GM12878 (cell line): ENCODE results near the gene ZFC3H1. TPM values are rescaled to one million over a fixed set of nuclear protein-coding genes. Genes with fewer than 3 reads are reported as not detected.

Source experiments
- ATAC-seq: fragments of 200-7000 bp; cut with Tn5 transposase; 3 replicates; pipeline ENCODE4 v1.9.1; 2020; ENCODE audit warnings: mild to moderate bottlenecking, moderate library complexity
- BruUV-seq: library from RNA; stranded (reverse); fragments of 400-500 nt; replicated peaks from 2 replicates; lab custom pipeline; 2021; lab: Mats Ljungman, UMichigan
- CTCF ChIA-PET: fragments of 300-600 bp; sonication (Branson Sonifier 250); formaldehyde crosslinking; extraction: SDS; loops from one replicate; lab custom pipeline; 2021; ENCODE audit warnings: inconsistent platforms; lab: Yijun Ruan, JAX
- POLR2A ChIA-PET: fragments of 350-600 bp; formaldehyde crosslinking; extraction: SDS; loops from one replicate; lab custom pipeline; 2021; ENCODE audit warnings: inconsistent platforms; lab: Charles Lee
- RAD21 ChIA-PET: fragments of 300-600 bp; sonication (Branson Sonifier 250); formaldehyde crosslinking; loops from one replicate; lab custom pipeline; 2023; ENCODE audit warnings: antibody characterized with exemption; ENCODE audit not compliant: unreplicated experiment; lab: Charles Lee
- SMC1A ChIA-PET: fragments of 300-600 bp; sonication (Branson Sonifier 250); formaldehyde crosslinking; loops from one replicate; lab custom pipeline; 2023; ENCODE audit not compliant: unreplicated experiment, uncharacterized antibody; lab: Charles Lee
- DNase-seq: peaks from one replicate; pipeline ENCODE4 v3.0.0-alpha.2; 2011; ENCODE audit warnings: low read depth, low spot score
- FAIRE-seq: peaks from 3 replicates; lab custom pipeline; 2011; peaks lifted over from hg19 to GRCh38; lab: Jason Lieb, UNC
- H2AFZ ChIP-seq: 2 replicates; pipeline ENCODE4 v1.6.0; 2011; ENCODE audit warnings: low read depth, low read length, control low read depth; ENCODE audit not compliant: control insufficient read depth
- H3K27ac ChIP-seq: 2 replicates; pipeline ENCODE4 v1.5.1; 2011; ENCODE audit warnings: control low read depth; ENCODE audit not compliant: control insufficient read depth, insufficient read depth
- H3K27me3 ChIP-seq, 2 experiments: replicated peaks in 1 of 2; 2 replicates each; pipeline versions ENCODE4 v1.6.0 to v1.6.1; 2011; ENCODE audit warnings: low read length in 1 of 2; ENCODE audit not compliant: control insufficient read depth in 2 of 2, insufficient read depth in 2 of 2
- H3K36me3 ChIP-seq, 2 experiments: 2 replicates each; pipeline ENCODE4 v1.5.1; 2011; ENCODE audit warnings: low read length in 1 of 2; ENCODE audit not compliant: control insufficient read depth in 2 of 2, insufficient read depth in 2 of 2
- H3K4me1 ChIP-seq: 2 replicates; pipeline ENCODE4 v1.6.1; 2011; ENCODE audit warnings: mild to moderate bottlenecking, low read length, moderate library complexity, mixed read lengths; ENCODE audit not compliant: control insufficient read depth, insufficient read depth
- H3K4me2 ChIP-seq: 2 replicates; pipeline ENCODE4 v1.6.0; 2011; ENCODE audit warnings: control low read depth; ENCODE audit not compliant: control insufficient read depth, insufficient read depth
- H3K4me3 ChIP-seq: fragments of 200-600 bp; sonication (generic); 2 replicates; pipeline ENCODE4 v1.5.1; 2016
- H3K79me2 ChIP-seq: 2 replicates; pipeline ENCODE4 v1.6.0; 2011; ENCODE audit warnings: low read length; ENCODE audit not compliant: control insufficient read depth, insufficient read depth
- H3K9ac ChIP-seq: 2 replicates; pipeline ENCODE4 v1.8.0; 2011; ENCODE audit warnings: low read length, control low read depth, mixed read lengths; ENCODE audit not compliant: control insufficient read depth, insufficient read depth
- H3K9me3 ChIP-seq: replicated peaks from 3 replicates; pipeline ENCODE4 v1.5.1; 2011; ENCODE audit warnings: mild to moderate bottlenecking, low read length; ENCODE audit not compliant: control insufficient read depth, insufficient read depth
- H4K20me1 ChIP-seq: 2 replicates; pipeline ENCODE4 v1.6.0; 2011; ENCODE audit not compliant: control insufficient read depth, insufficient read depth
- ASH2L ChIP-seq: fragments of 300-600, 200-600 bp; sonication (generic); IDR thresholded peaks from 2 replicates; pipeline ENCODE4 v1.6.1; 2017; ENCODE audit warnings: low read depth, mild to moderate bottlenecking, borderline replicate concordance
- ATF3 ChIP-seq: IDR thresholded peaks from 2 replicates; pipeline ENCODE4 v1.6.1; 2011; ENCODE audit warnings: low read depth, mild to moderate bottlenecking, low read length, moderate library complexity, borderline replicate concordance; ENCODE audit errors: extremely low read depth
- ATF7 ChIP-seq: fragments of 450-650 bp; IDR thresholded peaks from 2 replicates; pipeline ENCODE4 v1.6.1; 2016; ENCODE audit warnings: low read depth, mild to moderate bottlenecking
- CHD1 ChIP-seq: IDR thresholded peaks from 2 replicates; pipeline ENCODE4 v1.6.1; 2012; ENCODE audit warnings: low read depth, low read length, improper control_type of control experiment
- EED ChIP-seq: sonication (generic); IDR thresholded peaks from 2 replicates; pipeline ENCODE4 v1.6.1; 2016; ENCODE audit warnings: antibody characterized with exemption, low read depth
- ELK1 ChIP-seq: IDR thresholded peaks from 2 replicates; pipeline ENCODE4 v1.6.1; 2012; ENCODE audit warnings: low read depth, low read length, improper control_type of control experiment
- EZH2 ChIP-seq: IDR thresholded peaks from 2 replicates; pipeline ENCODE4 v1.6.1; 2012; ENCODE audit warnings: low read depth, mild to moderate bottlenecking, control low read depth, inconsistent platforms, low read length, borderline replicate concordance; ENCODE audit not compliant: control insufficient read depth
- HDAC2 ChIP-seq: fragments of 200-600 bp; sonication (generic); IDR thresholded peaks from 2 replicates; pipeline ENCODE4 v1.6.1; 2017
- LARP7 ChIP-seq: fragments of 450-650 bp; IDR thresholded peaks from 2 replicates; pipeline ENCODE4 v1.6.1; 2017; ENCODE audit warnings: mild to moderate bottlenecking
- MYB ChIP-seq: fragments of 150-350 bp; IDR thresholded peaks from 2 replicates; pipeline ENCODE4 v1.6.1; 2014; ENCODE audit warnings: mild to moderate bottlenecking, low read depth, low read length, borderline replicate concordance
- NFIC ChIP-seq: IDR thresholded peaks from 2 replicates; pipeline ENCODE4 v1.6.1; 2012; ENCODE audit warnings: low read depth, mild to moderate bottlenecking, inconsistent platforms, low read length, moderate library complexity
- NFXL1 ChIP-seq: fragments of 450-650 bp; IDR thresholded peaks from 2 replicates; pipeline ENCODE4 v1.6.1; 2017; ENCODE audit warnings: antibody characterized with exemption, mild to moderate bottlenecking, borderline replicate concordance
- PML ChIP-seq: IDR thresholded peaks from 2 replicates; pipeline ENCODE4 v1.6.1; 2012; ENCODE audit warnings: low read length, inconsistent platforms
- RB1 ChIP-seq: fragments of 450-650 bp; formaldehyde crosslinking; IDR thresholded peaks from 2 replicates; pipeline ENCODE4 v1.6.1; 2017; ENCODE audit warnings: mild to moderate bottlenecking, borderline replicate concordance
- RUNX3 ChIP-seq: IDR thresholded peaks from 2 replicates; pipeline ENCODE4 v1.6.1; 2012; ENCODE audit warnings: low read length, inconsistent platforms
- SIN3A ChIP-seq: IDR thresholded peaks from 2 replicates; pipeline ENCODE4 v1.6.1; 2012; ENCODE audit warnings: low read depth, low read length, improper control_type of control experiment
- SIX5 ChIP-seq: IDR thresholded peaks from 2 replicates; pipeline ENCODE4 v1.6.1; 2011; ENCODE audit warnings: mild to moderate bottlenecking, low read depth, low read length, moderate library complexity; ENCODE audit not compliant: severe bottlenecking
- SMARCA5 ChIP-seq: fragments of 450-650 bp; IDR thresholded peaks from 2 replicates; pipeline ENCODE4 v1.6.1; 2017; ENCODE audit warnings: mild to moderate bottlenecking
- SMC3 ChIP-seq: IDR thresholded peaks from 2 replicates; pipeline ENCODE4 v1.6.1; 2011; ENCODE audit warnings: low read length, improper control_type of control experiment, borderline replicate concordance
- SUPT20H ChIP-seq: IDR thresholded peaks from 2 replicates; pipeline ENCODE4 v1.6.1; 2011; ENCODE audit warnings: low read depth, mild to moderate bottlenecking, low read length, moderate library complexity, borderline replicate concordance; ENCODE audit not compliant: control insufficient read depth
- TCF3 ChIP-seq: IDR thresholded peaks from 2 replicates; pipeline ENCODE4 v1.6.1; 2012; ENCODE audit warnings: low read depth, mild to moderate bottlenecking, low read length, borderline replicate concordance; ENCODE audit not compliant: insufficient read depth
- USF1 ChIP-seq: IDR thresholded peaks from 2 replicates; pipeline ENCODE4 v1.6.1; 2011; ENCODE audit warnings: borderline replicate concordance, low read depth, mild to moderate bottlenecking, moderate library complexity, mixed read lengths, low read length; ENCODE audit not compliant: insufficient read depth; ENCODE audit errors: extremely low read length
- WGBS: methylation state at CpG from one replicate; pipeline ENCODE4 v1.1.6; 2016; ENCODE audit warnings: low lambda C conversion rate; ENCODE audit not compliant: insufficient replicate concordance, insufficient coverage; ENCODE audit errors: missing lambda C conversion rate; 5-methylcytosine and 5-hydroxymethylcytosine counted together
- in situ Hi-C: fragments of 300-500 bp; cut with MboI; formaldehyde crosslinking; loops from 9 replicates; pipeline ENCODE4 v1.14.3; 2018; ENCODE audit warnings: mixed read lengths
- intact Hi-C: fragments of 100-400 bp; cut with micrococcal nuclease; formaldehyde crosslinking; loops from one replicate; pipeline ENCODE4 v1.14.2; 2022; ENCODE audit not compliant: unreplicated experiment
- polyA plus RNA-seq, 11 experiments: library from polyadenylated mRNA; depleted of rRNA in 4 of 11; unstranded in 6 of 11; stranded (reverse) in 5 of 11; fragments of >200 nt; fragmentation: Nextera tagmentation in 4 of 11; fragmentation: Illumina TruSeq in 1 of 11; extraction: Ambion mirVana in 4 of 11; extraction: Trizol in 1 of 11; gene quantifications; 1 replicate in 1 of 11; 2 replicates in 10 of 11; pipeline versions ENCODE4 v1.2.1 to v1.2.3, GENCODE V29; 2011 to 2016; ENCODE audit warnings: inconsistent platforms in 2 of 11, missing spikeins in 2 of 11, low read depth in 1 of 11
- total RNA-seq, 4 experiments: library from RNA; depleted of rRNA in 3 of 4; stranded (reverse); fragments of >200 nt in 3 of 4; fragmentation: Illumina TruSeq in 1 of 4; extraction: Trizol in 1 of 4; gene quantifications; 2 replicates each; pipeline versions ENCODE4 v1.2.1 to v1.2.3, GENCODE V29; 2013 to 2021

The ZFC3H1 gene
- total and polyA plus RNA-seq, 10 of the 15 experiments (the other 5 are each of a cell fraction or from before 2014, with no cell fraction given) = 11.2 to 88.7 (median 25.9) TPM

- no peak for TF ChIP-seq USF1
- TF ChIP-seq ATF7 = peak; percentile 57
- no peak for TF ChIP-seq SMC3
- TF ChIP-seq PML = no peak
- 0 out of 2 replicates have a peak, but pooled peaks have one; percentile 17 for TF ChIP-seq NFIC
- no peak for TF ChIP-seq RB1
- TF ChIP-seq, all 136 proteins: peak for 11
Measured at GRCh38 chr12:71626098-71626497, 37.5 kb downstream of the ZFC3H1 start (continued).

GRCh38 chr12:71625476-71625875 is 38.2 kb downstream of the ZFC3H1 start:
- H3K27me3 ChIP-seq = no peaks in the 10 kb centered on the region
- FAIRE-seq (no peak), ATAC-seq (no peak), DNase-seq (no peak)
- H3K4me3 ChIP-seq = no peak overlapping the region
- no peaks in the 10 kb centered on the region for H3K4me1 ChIP-seq
- POLR2A ChIA-PET = interaction anchor here (0.8 kb wide), 1 partner anchor 18 kb away, joined by 3 read pairs; no protein-coding TSS in a partner anchor
- no peaks in the 10 kb centered on the region for H3K9me3 ChIP-seq
- H3K4me2 ChIP-seq = no peak overlapping the region
- no peaks in the 10 kb centered on the region for H3K79me2 ChIP-seq
- H4K20me1 ChIP-seq = no peaks in the 10 kb centered on the region
- BruUV-seq = no TSS peak
- 98% methylated on average over 2 of the region's 2 CpGs for WGBS
- in situ Hi-C loops = no loop called here
- TF ChIP-seq MYB (no peak), RUNX3 (no peak), USF1 (no peak), SIN3A (no peak), LARP7 (no peak), ELK1 (no peak), SUPT20H (no peak), NFXL1 (no peak), EED (no peak), ATF3 (no peak), SMARCA5 (no peak), HDAC2 (no peak), CHD1 (no peak), TCF3 (no peak), SIX5 (no peak), ASH2L (no peak), EZH2 (no peak)
- TF ChIP-seq, all 136 proteins: peak for 0
- ChIA-PET SMC1A (interaction anchor here (1.0 to 2.4 kb wide), 7 partner anchors 9 to 122 kb away, joined by 3 to 20 read pairs (median 4); no protein-coding TSS in a partner anchor), RAD21 (interaction anchor here (0.9 to 3.5 kb wide), 4 partner anchors 11 to 122 kb away, joined by 3 to 26 read pairs (median 6); partner anchors contain the start of gene ZFC3H1), CTCF (interaction anchor here (1.4 to 4.3 kb wide), 3 partner anchors 11 to 122 kb away, joined by 6 to 44 read pairs (median 9); no protein-coding TSS in a partner anchor)
- Histone ChIP-seq H2AFZ (no peak overlapping the region), H3K9ac (no peak overlapping the region), H3K36me3 (peaks cover 3 to 46% of the 10 kb centered on the region in 2 experiments), H3K27ac (no peak overlapping the region)
- intact Hi-C loops = no loop called here
